ENCODE results near the gene RBCK1.
A peak's percentile ranks its signal among the peaks of the same experiment; 100 is the strongest.

Gene RBCK1

DNA sequence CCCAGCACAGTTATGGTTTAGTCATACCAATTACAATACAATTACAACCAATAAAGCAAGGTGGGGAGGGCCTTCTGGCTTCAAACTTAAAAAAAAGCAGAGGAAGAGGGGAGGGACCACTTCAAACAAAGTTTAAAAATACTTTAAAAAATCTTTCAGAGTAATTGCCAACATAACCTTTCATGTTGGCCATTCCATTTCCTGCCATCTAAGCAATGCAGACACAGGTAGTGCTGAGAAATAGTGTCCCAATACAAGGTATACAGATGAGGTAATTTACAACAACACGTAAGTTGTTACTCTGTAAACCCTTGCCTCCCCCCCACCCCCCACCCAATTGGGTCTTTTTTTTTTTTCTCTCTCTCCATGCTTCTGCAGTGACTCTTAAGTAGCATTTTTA, 73.1 kb downstream of the RBCK1 start:
- H4K20me1 ChIP-seq (ENCODE audit: insufficient read depth, low read length, poor library complexity, severe bottlenecking): peaks cover 12% of the 10 kb centered on the region
- H3K4me2 ChIP-seq (ENCODE audit: low read depth, low read length, poor library complexity, severe bottlenecking): peak overlapping the region; percentile 7
- H3K27me3 ChIP-seq (ENCODE audit: insufficient read depth, low read length, poor library complexity, severe bottlenecking): no peaks in the 10 kb centered on the region
- no peaks in the 10 kb centered on the region for H3K9me2 ChIP-seq (replicated peaks; ENCODE audit: low read depth, low read length)
- TF ChIP-seq, protein P1, sequence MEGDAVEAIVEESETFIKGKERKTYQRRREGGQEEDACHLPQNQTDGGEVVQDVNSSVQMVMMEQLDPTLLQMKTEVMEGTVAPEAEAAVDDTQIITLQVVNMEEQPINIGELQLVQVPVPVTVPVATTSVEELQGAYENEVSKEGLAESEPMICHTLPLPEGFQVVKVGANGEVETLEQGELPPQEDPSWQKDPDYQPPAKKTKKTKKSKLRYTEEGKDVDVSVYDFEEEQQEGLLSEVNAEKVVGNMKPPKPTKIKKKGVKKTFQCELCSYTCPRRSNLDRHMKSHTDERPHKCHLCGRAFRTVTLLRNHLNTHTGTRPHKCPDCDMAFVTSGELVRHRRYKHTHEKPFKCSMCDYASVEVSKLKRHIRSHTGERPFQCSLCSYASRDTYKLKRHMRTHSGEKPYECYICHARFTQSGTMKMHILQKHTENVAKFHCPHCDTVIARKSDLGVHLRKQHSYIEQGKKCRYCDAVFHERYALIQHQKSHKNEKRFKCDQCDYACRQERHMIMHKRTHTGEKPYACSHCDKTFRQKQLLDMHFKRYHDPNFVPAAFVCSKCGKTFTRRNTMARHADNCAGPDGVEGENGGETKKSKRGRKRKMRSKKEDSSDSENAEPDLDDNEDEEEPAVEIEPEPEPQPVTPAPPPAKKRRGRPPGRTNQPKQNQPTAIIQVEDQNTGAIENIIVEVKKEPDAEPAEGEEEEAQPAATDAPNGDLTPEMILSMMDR (conservative IDR thresholded peaks at IDR 0.05; ENCODE audit: low read length): no peak
- TF ChIP-seq EZH2phosphoT487 (IDR thresholded peaks at IDR 0.05; ENCODE audit: borderline replicate concordance): no peak
- H3K4me1 ChIP-seq (ENCODE audit: insufficient read depth, low read length, poor library complexity, severe bottlenecking): peaks cover 14% of the 10 kb centered on the region
- no peak overlapping the region for H3K9ac ChIP-seq (ENCODE audit: low read depth, low read length, poor library complexity, severe bottlenecking)
- no peak overlapping the region for H2AFZ ChIP-seq (ENCODE audit: low read length)
- no peaks in the 10 kb centered on the region for H3K9me3 ChIP-seq (ENCODE audit: insufficient read depth, low read depth, low read length)
- H3K36me3 ChIP-seq (ENCODE audit: insufficient read depth, low read length): peaks cover 67% of the 10 kb centered on the region; the same call in 1 of the 2 replicates
- H3F3A ChIP-seq (ENCODE audit: low read depth): no peaks in the 10 kb centered on the region
- no peak overlapping the region for H3K4me3 ChIP-seq (ENCODE audit: low read length, poor library complexity, severe bottlenecking)
- H3K79me2 ChIP-seq (ENCODE audit: insufficient read depth, low read length): no peaks in the 10 kb centered on the region
